Mammary microvascular endothelial cell (primary cell): ENCODE measurements around the gene JAKMIP3. TPM values are rescaled to one million over a fixed set of nuclear protein-coding genes. Genes with fewer than 3 reads are reported as not detected.

Experiments used
- total RNA-seq: library from RNA; depleted of rRNA; stranded (reverse); fragments of >200 nt; gene quantifications from 2 replicates; pipeline ENCODE4 v1.2.3, GENCODE V29; 2015

JAKMIP3 gene
- total RNA-seq = under 0.01 TPM in 1 of 2 replicates, not detected in the other

DNA sequence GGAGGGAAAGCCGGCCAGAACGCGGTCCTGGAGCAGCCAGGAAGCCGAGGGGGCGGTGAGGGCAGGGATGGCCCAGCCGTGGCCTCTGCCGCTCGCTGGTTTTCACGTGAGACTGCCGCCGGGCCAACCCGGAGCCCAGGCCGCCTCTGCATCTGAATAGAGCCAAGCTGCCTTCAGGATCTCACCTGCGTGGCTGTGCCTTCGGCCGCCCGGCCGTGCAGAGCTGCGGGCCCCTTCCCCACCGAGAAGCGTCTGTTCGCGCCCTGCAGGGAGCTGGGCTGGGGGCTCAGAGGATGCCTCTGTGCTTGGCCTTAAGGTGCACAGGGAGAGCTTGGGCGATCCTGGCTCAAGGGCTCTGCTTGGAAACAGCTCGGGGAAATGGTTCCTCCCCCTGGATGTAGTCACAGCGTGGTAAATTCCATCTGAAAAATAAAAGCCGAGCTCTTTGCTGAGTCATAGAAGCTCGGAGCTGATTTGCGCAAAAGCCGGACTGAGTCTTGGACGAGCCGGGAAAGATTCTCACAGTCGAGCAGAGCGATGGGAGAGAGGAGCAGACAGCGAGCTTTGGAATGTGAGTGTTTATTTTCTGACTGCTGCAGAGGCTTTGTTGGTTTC lies at the start of gene JAKMIP3:
Gene JAKMIP3, plus strand, starts transcription at position 456 of the 615 bp plus-strand sequence. CDS start 38,863 bp downstream, outside the sequence.

Other genes with a start within 250 kb of the JAKMIP3 start
- gene PPP2R2D, start 164.9 kb upstream of the JAKMIP3 start, total RNA-seq = 17.9 and 19.6 TPM in 2 replicates
- 78.5 and 99.7 TPM in 2 replicates for gene BNIP3, start 84.0 kb upstream of the JAKMIP3 start, total RNA-seq
- 4.7 and 8.2 TPM in 2 replicates for gene DPYSL4, start 121.0 kb downstream of the JAKMIP3 start, total RNA-seq
- 13.2 and 21.4 TPM in 2 replicates for gene STK32C, start 242.0 kb downstream of the JAKMIP3 start, total RNA-seq